Glomerular visceral epithelial cell (primary cell): ENCODE measurements around the gene CACHD1.
"Not testable (repeated sequence)": the region's sequence is repeated elsewhere in the genome, so short reads cannot be mapped to it uniquely, and the experiment has no call there.

Experiments
- DNase-seq: peaks from one replicate; pipeline ENCODE4 v3.0.0-alpha.2; 2016; ENCODE audit errors: extremely low spot score

Gene CACHD1

DNA sequence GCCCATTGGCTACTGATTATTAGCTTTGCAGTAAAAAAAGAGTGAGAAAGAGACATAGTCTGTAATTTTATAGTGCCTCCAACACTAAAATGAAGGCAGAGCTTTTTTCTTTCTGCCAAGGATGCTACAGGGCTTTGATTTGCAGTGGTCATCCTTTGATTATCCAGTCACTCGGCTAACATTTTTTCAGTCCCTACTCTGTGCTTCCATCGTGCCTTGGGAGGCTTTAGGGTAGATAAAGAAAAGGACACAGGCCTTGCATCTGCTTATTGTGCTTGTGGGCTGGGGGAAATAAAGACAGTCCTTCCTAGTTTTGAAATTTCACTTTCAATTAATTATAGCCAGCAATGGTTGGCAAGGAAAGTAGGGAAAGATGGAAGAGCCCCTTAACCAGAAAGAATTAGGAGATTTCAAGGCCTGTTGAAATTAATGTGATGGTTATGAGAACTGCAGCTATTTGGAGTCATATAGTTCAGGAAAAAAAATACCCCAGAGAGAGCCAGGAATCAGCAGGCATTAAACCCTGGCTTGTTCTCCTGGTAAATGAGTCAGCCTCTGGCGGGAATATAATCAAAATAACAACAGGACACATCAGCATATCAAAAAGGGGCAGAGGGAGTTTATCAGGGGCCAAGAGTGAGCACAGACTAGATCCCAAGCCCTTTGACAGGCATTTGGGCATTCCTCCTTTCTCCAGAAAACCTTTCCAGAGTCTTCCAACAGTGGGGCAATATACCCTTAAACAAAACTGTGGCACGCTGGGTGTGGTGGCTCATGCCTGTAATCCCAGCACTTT, 27.4 kb downstream of the CACHD1 start:
- no peak for DNase-seq

DNA sequence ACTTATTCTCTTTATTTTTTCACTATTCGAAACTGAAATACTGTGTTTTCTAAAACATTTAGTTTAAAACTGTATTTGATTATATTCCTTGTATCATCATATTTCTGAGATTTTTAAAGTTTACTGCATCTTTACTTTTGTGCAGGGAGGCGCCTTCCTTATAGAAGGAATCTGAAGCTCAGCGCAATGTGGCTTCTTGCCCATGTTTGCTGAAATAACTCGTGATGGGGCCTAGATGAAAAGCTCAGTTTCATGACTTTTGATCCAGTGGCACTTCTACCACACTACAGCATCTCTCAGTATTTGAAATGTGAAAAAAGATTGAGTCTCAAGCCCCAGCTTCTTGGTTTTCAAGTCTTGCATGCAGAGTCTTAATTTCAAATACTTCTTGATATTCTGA, 28.4 kb downstream of the CACHD1 start:
- no peak for DNase-seq

DNA sequence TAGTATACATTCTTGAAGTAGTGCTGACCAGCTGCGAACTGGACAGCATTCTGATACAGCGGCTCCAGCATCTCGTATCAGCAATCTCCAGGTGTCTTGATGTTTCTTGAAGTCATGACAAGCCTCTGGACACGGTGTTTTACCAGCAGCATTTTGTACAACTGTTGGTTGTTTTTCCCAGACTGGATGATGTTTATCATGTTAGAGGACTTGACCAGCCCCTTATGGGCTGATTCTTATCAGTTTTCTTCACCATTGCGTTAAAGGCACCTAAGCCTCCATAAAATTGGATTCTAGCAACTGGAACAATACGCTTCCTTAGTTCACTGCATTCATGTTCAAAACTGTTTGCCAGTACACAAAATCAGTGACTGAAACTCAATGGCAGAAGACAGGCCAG, 29.1 kb downstream of the CACHD1 start:
- no peak for DNase-seq

DNA sequence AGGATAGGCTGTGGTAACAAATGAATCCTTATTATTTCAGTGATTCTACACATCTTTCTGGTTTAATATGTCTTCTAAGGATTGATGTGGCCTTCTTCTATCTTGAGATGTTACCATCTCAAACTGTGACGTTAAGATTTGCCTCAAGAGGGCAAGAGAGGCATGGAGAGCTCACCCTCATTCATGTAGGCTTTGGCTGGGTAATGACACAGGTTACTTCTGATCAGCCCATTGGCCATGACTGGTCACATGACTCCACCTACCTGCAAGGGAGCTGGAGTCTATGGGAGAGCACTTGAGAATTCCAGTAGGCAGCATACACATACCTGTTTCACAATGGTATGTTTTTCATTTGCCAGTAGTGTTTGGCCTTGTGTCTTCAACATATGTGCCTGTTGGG, 30.0 kb downstream of the CACHD1 start:
- no peak for DNase-seq

DNA sequence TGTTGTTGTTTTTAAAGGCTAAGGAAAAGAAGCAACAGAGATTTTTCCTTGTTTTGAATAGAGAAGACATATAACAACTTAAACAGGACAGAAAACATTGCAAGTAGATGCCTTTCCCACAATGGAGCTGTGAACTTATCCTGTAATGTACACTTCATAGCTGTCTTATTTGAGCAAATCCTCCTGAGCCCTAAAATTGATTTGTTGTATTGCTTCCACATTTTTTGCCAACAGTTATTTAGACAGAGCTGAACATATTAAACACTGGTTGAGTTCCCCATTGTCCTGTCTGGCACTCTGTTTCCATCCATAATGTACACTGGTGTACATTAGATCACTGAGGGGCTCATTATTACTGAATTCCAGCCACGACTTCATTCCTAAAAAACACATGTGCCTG, 32.2 kb downstream of the CACHD1 start:
- DNase-seq, result no peak

DNA sequence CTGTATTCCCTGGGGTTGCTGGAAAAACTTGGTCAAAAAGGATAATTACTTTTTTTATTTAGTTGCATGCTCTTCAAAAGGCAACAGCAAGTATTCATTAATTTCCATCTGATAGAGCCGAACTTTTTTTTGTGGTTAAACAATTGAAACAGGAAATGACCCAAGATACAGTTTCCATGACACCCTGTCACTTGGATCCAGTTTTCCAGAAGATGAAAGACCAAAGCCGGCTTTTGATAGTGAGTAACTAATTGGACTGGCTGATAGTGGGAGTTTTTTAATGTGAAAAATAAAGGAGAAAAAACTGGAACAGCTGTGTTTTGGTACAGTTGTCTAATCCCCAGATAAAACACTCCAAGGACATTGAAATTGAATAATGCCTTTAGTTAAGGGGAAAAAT, 33.0 kb downstream of the CACHD1 start:
- DNase-seq, result no peak

DNA sequence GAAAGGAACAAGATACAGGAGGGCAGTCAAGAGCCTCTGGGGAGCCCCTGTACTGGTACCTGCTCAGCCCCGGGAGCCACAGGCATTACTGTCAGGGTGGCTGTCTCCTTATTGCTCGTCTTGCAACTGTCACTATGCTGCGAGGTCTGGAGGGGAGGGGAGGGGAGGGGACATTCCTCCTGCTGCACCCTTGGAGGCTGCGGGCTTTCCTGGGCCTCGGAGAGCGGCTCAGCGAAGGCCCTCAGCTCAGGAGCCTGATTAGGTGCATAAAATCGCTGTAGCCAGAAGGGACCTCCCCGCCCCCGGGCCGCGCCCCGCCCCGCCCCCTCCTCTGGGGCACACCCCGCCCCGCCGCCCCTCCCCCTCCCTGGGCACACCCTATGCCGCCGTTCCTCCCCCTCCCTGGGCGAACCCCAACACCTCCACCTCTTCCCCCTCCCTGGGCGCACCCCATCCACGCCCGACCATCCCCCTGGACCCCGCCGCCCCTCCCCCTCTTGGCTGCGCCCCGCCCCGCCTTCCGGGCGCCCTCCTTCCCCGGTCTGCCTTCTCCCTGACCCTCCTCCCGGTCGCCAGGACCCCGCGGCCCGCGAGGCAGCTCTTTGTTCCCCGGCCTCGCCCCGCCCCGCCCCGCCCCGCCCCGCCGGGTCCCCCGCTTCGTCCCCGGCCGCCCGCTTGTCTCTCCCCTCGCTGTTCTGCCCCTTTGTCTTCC, 35.5 kb downstream of the CACHD1 start:
- peak; percentile 43 for DNase-seq

DNA sequence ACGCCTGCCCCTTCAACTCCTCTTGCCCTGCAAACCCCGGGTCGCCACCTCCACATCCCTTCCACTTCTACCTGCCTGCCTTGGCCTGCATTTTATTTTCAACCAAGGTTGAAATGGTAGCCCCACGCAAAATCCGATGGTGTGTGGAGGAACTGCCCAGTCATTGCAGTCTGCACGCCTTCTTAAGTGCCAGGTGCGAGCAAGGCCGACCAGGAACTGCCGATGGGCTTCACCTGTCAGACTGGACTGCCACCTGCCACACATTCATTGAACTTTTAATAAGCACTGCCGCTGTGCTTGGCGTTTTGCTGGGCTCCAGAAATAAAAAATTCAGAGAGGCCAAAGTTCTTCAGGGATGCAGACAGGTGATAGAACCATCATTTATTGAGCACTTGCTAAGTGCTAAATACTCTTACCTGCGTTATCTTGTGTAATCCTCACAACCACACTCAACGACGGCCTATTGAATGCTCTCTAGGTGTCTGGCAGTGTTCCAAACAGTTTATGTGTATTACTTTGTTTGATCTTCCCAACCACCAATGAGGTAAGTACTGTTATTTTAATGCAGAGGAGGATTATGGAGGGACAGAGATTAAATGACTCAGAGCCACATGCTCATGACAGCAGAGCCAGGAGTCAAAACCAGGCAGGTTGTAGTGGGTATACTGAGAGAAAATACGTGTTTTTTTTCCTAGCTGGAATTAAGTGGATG, 36.2 kb downstream of the CACHD1 start:
- peak; percentile 69 for DNase-seq

DNA sequence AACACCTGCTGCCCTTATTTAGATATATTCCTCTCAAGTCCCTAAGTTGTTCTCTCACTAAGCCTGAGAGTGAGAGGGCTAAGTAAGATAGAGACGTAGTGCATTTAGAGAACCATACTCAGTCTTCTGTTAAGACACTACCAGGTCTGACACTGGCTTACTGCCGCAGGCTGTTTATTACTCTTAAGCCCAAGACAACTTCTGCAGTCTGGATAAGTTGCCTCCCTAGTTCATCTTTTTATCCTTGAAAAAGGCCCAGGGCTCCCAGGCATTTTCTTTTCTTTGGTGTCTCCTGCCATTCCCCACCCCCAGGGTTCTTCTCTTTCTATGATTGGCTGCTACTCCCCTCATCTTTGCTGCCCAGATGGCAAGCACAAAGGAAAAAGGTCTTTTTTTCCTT, 38.7 kb downstream of the CACHD1 start:
- DNase-seq, result no peak

DNA sequence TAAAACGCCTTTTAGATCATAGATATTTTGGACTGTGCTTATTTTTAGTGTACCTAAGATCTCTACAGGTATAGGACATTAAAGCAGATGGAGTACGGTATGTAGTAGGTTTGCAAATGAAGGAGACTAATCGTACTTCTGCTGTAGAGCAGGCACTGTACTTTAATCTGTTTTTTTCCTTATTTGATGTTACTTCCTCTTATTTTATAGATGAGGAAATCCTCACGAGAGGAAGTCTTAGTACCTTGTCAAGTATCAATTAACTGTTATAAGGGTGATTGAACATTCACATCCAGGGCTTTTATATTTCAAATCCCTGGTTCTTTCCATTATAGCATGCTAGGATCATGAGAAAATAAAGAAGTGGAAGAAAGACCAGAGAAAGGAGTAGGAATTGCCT, 41.1 kb downstream of the CACHD1 start:
- no peak for DNase-seq

DNA sequence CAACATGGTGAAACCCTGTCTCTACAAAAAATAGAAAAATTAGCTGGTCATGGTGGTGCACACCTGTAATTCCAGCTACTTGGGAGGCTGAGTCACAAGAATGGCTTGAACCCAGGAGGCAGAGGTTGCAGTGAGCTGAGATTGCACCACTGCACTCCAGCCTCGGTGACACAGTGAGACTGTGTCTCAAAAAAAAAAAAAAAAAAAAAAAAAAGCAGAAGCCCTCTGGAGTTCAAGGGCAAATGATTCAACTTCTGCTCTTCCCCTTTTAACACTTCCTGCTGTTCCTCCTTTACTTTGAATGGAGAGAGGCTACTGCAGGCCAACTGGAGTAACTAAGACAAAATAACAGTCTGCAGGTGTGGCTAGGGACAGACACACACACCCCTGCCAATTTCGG, 42.3 kb downstream of the CACHD1 start:
- DNase-seq, result not testable (repeated sequence)

DNA sequence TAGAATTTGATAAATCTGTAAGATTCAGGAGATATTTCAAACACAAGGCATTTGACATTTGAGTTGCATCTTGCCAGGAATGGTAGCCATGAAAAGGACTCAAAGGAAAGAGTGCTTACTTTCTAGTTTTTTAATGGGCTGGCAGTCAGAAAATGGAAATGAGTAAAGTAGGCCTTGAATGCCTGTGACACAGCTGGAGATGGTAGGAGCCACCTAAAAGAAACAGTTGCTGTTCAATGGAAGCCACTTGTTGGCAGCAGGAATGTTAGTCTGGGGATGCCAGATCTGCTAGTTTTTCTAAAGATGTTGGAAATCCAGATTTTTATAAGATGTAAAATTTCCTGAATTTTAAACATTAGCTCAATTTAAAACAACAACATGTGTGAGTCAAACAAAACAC, 43.6 kb downstream of the CACHD1 start:
- no peak for DNase-seq

DNA sequence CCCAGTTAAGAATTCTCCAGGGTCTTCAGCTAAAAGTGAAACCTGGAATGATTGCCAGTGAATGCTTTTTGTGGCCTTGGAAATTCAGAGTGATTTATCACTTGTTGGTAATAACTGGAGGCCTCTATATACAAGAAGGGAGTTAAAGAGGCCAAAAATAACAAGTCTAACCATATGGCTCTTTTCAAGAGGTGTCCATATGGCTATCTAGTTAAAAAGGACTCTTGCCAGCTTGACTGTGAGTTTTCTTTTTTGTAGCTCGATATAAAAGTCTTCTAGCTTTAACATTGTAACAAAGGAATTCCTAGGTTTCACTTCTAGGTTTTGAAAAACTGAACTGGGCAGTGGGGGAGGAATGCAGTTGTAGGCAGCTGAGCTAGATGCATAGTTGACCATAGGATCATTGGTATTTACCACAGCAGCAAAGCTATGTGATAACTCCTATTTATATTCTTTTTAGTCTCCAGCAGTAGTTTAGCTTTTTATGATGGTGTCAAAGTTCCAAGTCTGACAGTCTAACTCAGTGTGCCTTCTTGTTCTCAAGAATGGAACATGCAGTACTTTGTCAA, 44.4 kb downstream of the CACHD1 start:
- DNase-seq, result peak; percentile 67

DNA sequence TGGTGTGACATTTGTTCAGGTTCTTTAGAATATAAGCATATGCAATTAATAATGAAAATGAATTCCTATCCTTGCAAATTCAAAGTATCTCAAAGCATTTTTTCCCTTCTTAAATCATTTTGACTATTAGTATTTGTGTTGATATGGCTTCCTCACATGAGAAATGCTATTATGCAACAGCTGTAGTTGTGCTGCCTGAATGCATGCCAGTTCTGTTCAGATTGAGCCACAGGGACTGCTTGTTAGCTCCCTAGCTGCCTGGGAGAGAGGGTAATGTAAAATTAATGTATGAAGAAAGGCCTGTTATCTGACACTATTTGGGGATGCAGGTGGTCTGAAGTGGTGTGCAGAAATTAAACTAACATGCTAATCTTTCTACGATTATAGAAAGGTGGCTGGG, 45.5 kb downstream of the CACHD1 start:
- peak; percentile 30 for DNase-seq

DNA sequence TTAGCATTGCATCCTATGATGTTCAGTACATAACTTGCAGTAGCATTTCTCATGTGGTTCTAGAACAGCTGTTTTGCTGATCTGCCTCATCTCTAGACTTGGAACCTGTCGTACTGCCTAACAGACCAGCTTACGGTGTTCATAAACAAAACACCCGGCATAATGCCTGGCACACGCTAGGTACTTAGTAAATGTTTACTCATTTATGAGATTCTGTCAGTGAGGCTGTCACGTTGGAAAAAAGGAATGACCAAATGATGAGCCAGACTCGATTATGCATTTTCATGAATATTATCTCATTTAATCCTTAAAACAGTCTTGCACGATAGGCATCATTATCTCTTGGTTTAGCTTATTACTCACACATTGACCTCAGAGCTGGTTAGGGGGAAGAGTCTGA, 46.4 kb downstream of the CACHD1 start:
- DNase-seq, result peak; percentile 26

DNA sequence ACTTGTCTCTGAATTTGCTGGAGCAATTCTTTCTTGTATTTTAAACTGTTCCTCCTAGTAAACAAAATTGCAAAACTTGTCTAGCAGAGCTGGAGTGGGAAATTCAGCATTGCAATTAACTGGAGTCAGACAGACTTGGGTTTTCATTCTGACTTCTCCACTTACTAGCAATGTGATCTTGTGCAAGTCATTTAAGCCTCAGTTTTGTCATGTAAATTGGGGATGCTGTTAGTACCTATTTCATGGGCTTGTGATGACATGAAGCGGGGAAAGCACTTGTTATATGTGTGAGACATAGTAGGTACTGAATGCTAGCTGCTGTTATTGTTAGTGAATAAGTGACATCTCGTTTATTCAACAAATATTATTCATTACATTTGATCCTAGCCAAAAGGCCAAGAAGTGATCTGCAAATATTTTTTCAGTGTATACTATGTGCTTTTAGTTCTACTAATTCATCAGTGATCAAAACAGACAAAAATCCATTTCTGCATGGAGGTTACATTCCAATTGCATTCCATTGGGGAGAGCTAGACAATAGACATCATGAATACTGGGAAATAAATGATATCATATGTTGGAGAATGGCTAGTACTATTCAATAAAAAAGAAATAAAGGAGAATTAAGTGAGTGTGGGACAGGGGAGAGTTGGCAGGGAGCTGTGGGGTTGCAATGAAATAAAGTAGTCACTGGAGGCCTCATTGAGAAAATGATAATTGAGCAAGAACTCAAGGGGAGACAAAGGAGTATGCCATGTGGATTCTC, 47.1 kb downstream of the CACHD1 start:
- DNase-seq, result peak; percentile 58

DNA sequence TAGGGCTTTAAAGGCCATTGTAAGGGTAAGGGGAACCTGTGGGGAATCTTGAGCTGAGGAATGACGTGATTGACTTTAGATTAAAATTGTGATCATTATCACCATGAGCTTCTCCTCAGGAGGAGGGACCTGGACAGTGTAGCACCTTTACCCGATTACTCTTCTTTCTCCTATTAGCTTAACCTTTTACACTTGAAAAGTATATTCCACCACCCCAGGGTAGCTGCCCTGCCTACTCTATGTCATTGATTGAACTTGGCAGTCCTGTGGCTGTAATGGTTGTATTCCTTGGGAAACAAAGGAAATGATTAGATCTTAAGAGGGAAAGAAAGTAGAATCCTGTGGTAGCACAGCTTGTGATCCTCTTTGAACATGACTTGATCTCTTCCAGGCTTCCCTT, 47.7 kb downstream of the CACHD1 start:
- DNase-seq, result no peak

DNA sequence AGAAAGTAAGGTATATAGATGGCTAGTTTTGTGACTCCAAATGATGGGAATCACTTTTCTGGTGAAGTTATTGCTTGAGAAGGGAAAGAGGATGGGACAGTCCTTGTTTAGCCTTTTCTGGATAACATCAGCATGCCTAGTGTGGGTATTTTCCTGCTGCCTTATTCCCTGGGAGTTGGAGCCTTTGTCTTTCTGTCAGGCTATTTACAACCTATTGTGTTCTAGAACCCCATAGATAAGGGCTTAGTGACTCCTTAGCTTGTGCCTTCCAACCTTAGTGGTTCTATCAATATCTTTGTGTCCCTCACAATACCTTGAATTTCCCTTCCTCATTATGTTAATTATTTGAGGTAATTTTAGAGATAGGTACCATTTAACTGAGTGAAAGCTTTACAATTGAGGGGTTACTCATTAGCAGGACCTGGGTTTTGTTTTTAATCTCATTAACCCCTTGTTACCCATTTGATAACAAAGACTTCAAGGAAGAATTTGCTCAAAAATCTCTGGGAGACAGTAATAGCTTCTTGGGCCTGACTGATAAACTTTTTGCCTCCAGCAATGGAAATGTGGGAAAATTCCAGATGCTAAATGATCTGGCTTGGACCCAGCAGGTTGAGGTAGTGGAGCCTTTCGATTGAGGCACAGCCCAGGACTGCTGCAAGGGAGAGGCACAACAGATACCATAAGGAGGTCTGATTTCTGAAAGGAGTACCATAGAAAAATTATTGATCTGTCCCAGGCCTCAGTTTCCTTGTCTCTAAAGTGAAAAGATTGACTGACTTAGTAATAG, 49.0 kb downstream of the CACHD1 start:
- no peak for DNase-seq

DNA sequence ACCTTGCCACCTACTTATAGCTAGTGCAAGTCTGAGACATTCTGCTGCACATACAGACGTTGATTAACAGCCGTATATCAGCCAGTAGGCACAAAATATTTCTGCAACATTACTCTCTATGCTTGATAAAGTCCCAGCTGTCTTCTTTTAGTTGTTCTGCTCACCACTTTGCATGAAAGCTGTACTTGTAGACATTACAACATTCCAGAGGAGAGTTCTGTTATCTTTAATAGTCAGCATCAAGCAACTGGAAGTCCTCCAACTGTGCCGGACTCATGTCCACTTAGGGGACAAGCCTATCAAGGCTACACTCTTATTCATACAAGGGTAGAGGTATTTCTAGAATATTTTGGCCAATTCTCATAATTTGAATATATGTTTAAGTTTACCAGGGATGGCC, 50.0 kb downstream of the CACHD1 start:
- peak; percentile 56 for DNase-seq

DNA sequence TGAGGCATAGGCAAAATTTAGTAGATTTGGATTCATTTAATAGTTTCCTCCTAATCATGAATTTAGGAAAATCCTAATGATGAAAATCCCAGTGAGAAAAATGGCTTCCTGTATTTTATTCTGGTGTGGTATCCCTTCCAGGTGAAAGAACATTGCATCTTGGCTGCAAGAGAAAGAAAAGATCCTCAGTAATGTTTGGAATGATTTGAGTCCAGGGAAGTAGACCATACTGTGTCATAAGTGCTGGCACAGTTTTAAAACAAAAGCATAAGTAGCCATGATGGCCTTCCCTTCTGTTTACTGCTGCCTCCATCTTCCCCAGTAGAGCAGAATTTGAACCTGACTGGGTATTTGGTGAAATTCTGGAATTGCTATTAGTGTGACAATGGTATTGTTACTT, 52.8 kb downstream of the CACHD1 start:
- no peak for DNase-seq
